Effector memory CD4-positive, alpha-beta T cell (primary cell): ENCODE measurements around the gene TMEM256.

Experiments used
- DNase-seq, 3 donors: peaks; one replicate each; pipeline ENCODE4 v3.0.0-alpha.2; 2020
- H3K27ac ChIP-seq: 2 replicates; pipeline ENCODE4 v1.7.0; 2013; ENCODE audit warnings: mild to moderate bottlenecking, low read length, moderate library complexity; ENCODE audit not compliant: insufficient read depth, poor library complexity, severe bottlenecking
- H3K27me3 ChIP-seq: replicated peaks from 2 replicates; pipeline ENCODE4 v1.7.0; 2013; ENCODE audit warnings: mild to moderate bottlenecking, low read length; ENCODE audit not compliant: insufficient read depth, control insufficient read depth, poor library complexity, severe bottlenecking
- H3K36me3 ChIP-seq: 2 replicates; pipeline ENCODE4 v1.7.0; 2013; ENCODE audit warnings: mild to moderate bottlenecking, low read length, moderate library complexity; ENCODE audit not compliant: control insufficient read depth, insufficient read depth
- H3K4me1 ChIP-seq: 2 replicates; pipeline ENCODE4 v1.7.0; 2013; ENCODE audit warnings: low read length, mild to moderate bottlenecking; ENCODE audit not compliant: control insufficient read depth, insufficient read depth, poor library complexity, severe bottlenecking
- H3K4me3 ChIP-seq: 2 replicates; pipeline ENCODE4 v1.7.0; 2013; ENCODE audit warnings: low read length, low read depth, mild to moderate bottlenecking; ENCODE audit not compliant: insufficient read depth, poor library complexity, severe bottlenecking
- H3K9me3 ChIP-seq: 2 replicates; pipeline ENCODE4 v1.7.0; 2013; ENCODE audit warnings: mild to moderate bottlenecking, low read length, moderate library complexity; ENCODE audit not compliant: control insufficient read depth

TMEM256 gene

GRCh38 chr17:7396147-7396546 lies 7.8 kb downstream of the TMEM256 start:
- no peak for DNase-seq

GRCh38 chr17:7394452-7395191 lies 9.3 kb downstream of the TMEM256 start, which contains the start of gene PLSCR3:
Gene PLSCR3, minus strand, starts transcription at chr17:7394525. Its CDS starts 415 bp downstream, at chr17:7394110.
- Histone ChIP-seq H3K9me3 (no peaks in the 10 kb centered on the region), H3K27ac (peak within 1 kb of the TSS; percentile 90), H3K4me3 (peak within 1 kb of the TSS; percentile 95), H3K36me3 (peaks cover 30% of the 10 kb centered on the region), H3K4me1 (peaks cover 33% of the 10 kb centered on the region), H3K27me3 (no peaks in the 10 kb centered on the region)
- peak; percentile 61 to 78 (median 74) for DNase-seq

More at GRCh38 chr17:7396147-7396546, 7.8 kb downstream of the TMEM256 start:
- Histone ChIP-seq H3K4me1 (peaks cover 30% of the 10 kb centered on the region), H3K27ac (no peak overlapping the region), H3K27me3 (no peaks in the 10 kb centered on the region), H3K9me3 (no peaks in the 10 kb centered on the region), H3K36me3 (peaks cover 15% of the 10 kb centered on the region), H3K4me3 (no peak overlapping the region)

GRCh38 chr17:7393613-7394451 lies 10.1 kb downstream of the TMEM256 start:
- peak overlapping the region; percentile 90 for H3K27ac ChIP-seq
- H3K4me1 ChIP-seq, result peaks cover 33% of the 10 kb centered on the region
- DNase-seq, result peak; percentile 60 to 74 (median 73)
- H3K4me3 ChIP-seq, result peak overlapping the region; percentile 95
- H3K36me3 ChIP-seq, result peaks cover 38% of the 10 kb centered on the region
- H3K9me3 ChIP-seq, result no peaks in the 10 kb centered on the region
- H3K27me3 ChIP-seq, result no peaks in the 10 kb centered on the region

GRCh38 chr17:7392696-7393612 lies 10.9 kb downstream of the TMEM256 start:
- no peaks in the 10 kb centered on the region for H3K9me3 ChIP-seq
- H3K27me3 ChIP-seq, result no peaks in the 10 kb centered on the region
- DNase-seq, result no peak
- H3K27ac ChIP-seq, result peak overlapping the region; percentile 90
- H3K4me3 ChIP-seq, result peak overlapping the region; percentile 95
- peaks cover 33% of the 10 kb centered on the region for H3K4me1 ChIP-seq
- peaks cover 44% of the 10 kb centered on the region for H3K36me3 ChIP-seq

DNA sequence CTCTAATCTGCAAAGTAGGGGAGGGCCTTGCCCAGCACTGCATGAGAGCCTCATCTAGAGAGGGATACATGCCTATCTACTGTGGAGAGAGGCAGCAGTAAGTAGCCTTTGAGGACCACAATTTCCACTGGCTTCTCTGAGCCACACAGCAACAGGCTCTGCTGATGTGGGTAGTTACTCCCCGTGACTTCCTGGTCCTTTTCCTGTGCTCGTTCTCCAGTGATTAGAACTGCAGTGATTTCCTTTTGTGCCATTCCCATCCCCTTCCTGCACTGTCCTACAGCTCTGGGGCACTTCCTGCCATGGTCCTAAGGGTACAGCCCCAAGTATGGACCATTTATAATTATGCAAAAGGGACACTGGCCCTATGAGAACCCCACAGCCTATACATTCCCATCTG lies 12.6 kb downstream of the TMEM256 start:
- no peak overlapping the region for H3K27ac ChIP-seq
- H3K36me3 ChIP-seq, result peaks cover 50% of the 10 kb centered on the region
- no peaks in the 10 kb centered on the region for H3K9me3 ChIP-seq
- no peak for DNase-seq
- peaks cover 33% of the 10 kb centered on the region for H3K4me1 ChIP-seq
- H3K4me3 ChIP-seq, result no peak overlapping the region
- no peaks in the 10 kb centered on the region for H3K27me3 ChIP-seq

DNA sequence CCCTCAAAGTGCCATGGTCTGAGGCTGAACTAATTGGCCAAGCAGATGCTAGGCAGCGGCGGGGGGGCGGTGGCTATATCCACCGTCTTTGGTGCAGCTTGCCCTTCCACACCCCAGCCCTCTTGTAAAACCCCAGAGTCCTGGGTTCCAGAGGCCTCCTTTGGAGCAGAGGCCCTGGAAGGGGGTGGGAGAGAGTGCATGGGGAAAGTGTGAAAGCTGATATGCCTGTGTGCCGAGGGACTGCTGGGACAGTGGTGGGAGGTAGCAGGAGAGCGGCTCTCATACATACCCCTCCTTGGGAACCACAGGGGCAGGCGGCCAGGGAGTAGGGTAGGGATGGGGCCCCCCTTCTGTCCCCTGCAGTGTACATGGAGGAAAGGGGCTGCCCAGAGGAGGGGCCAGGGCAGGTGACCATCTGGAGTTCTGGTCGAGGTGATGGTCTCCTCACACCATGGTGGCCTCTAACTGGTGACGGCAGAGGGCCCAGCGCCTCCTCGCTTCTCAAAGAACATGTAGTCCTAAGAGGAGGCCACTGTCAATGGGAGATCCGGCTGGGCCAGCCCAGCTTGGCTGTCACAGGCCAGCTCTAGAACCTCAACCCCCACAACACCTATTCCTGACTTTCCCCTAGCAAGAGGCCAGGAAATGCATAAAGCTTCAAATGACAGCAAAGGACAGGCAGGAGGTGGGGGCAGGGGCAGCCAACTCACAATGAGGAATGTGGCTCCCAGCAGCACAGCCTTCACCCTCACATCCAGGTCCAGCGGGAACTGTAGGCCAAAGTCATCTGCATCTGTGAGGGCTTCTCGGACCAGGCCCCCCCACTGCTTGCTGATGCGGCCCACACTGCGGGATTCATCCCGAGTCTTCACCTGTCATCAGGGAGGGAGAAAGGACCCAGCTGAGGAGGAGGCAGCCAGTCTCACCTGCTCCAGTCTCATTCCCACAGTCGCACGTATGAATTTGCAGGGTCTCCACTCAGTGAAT lies 13.7 kb downstream of the TMEM256 start:
- Histone ChIP-seq H3K27ac (peak overlapping the region; percentile 4), H3K36me3 (peaks cover 50% of the 10 kb centered on the region), H3K27me3 (no peaks in the 10 kb centered on the region), H3K9me3 (no peaks in the 10 kb centered on the region), H3K4me3 (no peak overlapping the region), H3K4me1 (peaks cover 32% of the 10 kb centered on the region)
- DNase-seq, result no peak

GRCh38 chr17:7388856-7389255 lies 15.0 kb downstream of the TMEM256 start:
- Histone ChIP-seq H3K4me1 (peaks cover 33% of the 10 kb centered on the region), H3K27ac (no peak overlapping the region), H3K9me3 (no peaks in the 10 kb centered on the region), H3K36me3 (peaks cover 50% of the 10 kb centered on the region), H3K27me3 (no peaks in the 10 kb centered on the region), H3K4me3 (no peak overlapping the region)
- no peak for DNase-seq

DNA sequence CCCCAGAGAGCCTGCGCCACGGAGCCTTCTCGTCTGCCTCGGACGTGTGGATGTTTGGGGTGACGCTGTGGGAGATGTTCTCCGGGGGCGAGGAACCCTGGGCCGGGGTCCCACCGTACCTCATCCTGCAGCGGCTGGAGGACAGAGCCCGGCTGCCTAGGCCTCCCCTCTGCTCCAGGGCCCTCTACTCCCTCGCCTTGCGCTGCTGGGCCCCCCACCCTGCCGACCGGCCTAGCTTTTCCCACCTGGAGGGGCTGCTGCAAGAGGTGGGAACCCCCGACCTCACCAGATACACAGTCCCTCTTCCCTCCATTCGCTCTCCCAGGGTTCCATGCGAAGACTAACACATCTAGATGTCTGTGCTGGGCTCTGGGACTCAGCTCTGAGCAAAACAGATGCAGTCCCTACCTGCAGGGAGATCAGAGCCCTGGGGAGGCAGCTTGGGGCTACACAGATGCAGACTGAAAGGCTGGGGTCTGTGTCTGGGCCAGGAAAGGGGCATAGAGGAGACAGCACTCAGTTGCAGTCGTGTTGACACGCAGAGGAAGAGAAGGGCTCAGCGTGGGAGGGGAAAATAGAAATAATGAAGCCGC lies 19.3 kb downstream of the TMEM256 start:
- Histone ChIP-seq H3K9me3 (no peaks in the 10 kb centered on the region), H3K27me3 (peaks cover 10% of the 10 kb centered on the region), H3K36me3 (peaks cover 19% of the 10 kb centered on the region), H3K27ac (peak overlapping the region; percentile 84), H3K4me3 (peak overlapping the region; percentile 64), H3K4me1 (peaks cover 15% of the 10 kb centered on the region)
- DNase-seq, result no peak
